ENCODE measurements around the gene TCP1.
A peak's percentile ranks its signal among the peaks of the same experiment; 100 is the strongest.

TCP1 gene

DNA sequence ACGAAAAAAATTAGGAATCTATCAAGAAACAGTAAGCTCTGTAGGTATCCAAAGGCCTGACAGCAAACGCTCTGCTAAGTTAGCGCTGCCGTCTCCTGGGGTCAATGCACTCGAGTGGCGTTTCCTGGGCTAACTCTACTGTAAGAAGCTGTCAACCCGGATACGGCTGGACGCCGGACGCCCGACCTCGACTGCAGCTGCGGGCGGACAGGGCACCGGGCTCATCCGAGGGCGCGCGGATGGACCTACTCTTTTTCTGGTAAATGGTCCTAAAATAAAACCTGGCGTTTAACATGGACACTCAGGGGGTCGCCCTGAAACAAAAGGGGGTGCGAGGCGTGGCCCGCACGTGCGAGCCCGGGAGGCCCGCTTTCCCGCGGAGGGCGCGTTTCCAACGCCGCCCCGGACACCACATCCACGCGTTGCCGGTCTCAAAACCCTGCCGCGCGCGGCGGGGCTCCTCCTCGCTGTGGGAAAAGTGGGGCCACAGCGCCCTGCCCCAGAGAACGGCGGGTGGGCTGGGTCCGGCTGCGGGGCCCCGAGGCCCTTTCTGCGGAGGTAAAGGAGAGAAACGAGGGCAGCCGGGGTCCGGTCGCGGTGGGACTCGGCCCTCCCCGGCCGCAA is 537 bp downstream of the TCP1 start (continued):
- TF ChIP-seq PBX3 (CRISPR knock-in tag; IDR thresholded peaks at IDR 0.05) (no peak), KLF10 (tag by site-specific recombination; IDR thresholded peaks at IDR 0.05) (no peak), ZNF354C (tag by site-specific recombination; IDR thresholded peaks at IDR 0.05; ENCODE audit: borderline replicate concordance, low read depth) (no peak), ZNF701 (tag by site-specific recombination; IDR thresholded peaks at IDR 0.05) (no peak), SP3 (tag by site-specific recombination; IDR thresholded peaks at IDR 0.05) (no peak), KLF1 (tag by site-specific recombination; IDR thresholded peaks at IDR 0.05) (no peak), ZNF792 (tag by site-specific recombination; IDR thresholded peaks at IDR 0.05) (no peak), ZNF600 (tag by site-specific recombination; IDR thresholded peaks at IDR 0.05) (no peak), MEIS1 (CRISPR knock-in tag; IDR thresholded peaks at IDR 0.05; ENCODE audit: borderline replicate concordance) (no peak), ZNF791 (tag by site-specific recombination; IDR thresholded peaks at IDR 0.05) (no peak), ZBTB1 (tag by site-specific recombination; IDR thresholded peaks at IDR 0.05) (no peak), ZIC2 (tag by site-specific recombination; IDR thresholded peaks at IDR 0.05) (peak; percentile 83), ATF2 (tag by site-specific recombination; IDR thresholded peaks at IDR 0.05; ENCODE audit: low read depth) (no peak), ZBTB8A (tag by site-specific recombination; IDR thresholded peaks at IDR 0.05) (peak; percentile 42), ZNF433 (tag by site-specific recombination; IDR thresholded peaks at IDR 0.05; ENCODE audit: low read depth) (no peak), ZNF423 (tag by site-specific recombination; IDR thresholded peaks at IDR 0.05) (no peak), ZNF335 (tag by site-specific recombination; conservative IDR thresholded peaks at IDR 0.05) (no peak; the same call in 1 of the 2 replicates)
- TF ChIP-seq, protein P1, sequence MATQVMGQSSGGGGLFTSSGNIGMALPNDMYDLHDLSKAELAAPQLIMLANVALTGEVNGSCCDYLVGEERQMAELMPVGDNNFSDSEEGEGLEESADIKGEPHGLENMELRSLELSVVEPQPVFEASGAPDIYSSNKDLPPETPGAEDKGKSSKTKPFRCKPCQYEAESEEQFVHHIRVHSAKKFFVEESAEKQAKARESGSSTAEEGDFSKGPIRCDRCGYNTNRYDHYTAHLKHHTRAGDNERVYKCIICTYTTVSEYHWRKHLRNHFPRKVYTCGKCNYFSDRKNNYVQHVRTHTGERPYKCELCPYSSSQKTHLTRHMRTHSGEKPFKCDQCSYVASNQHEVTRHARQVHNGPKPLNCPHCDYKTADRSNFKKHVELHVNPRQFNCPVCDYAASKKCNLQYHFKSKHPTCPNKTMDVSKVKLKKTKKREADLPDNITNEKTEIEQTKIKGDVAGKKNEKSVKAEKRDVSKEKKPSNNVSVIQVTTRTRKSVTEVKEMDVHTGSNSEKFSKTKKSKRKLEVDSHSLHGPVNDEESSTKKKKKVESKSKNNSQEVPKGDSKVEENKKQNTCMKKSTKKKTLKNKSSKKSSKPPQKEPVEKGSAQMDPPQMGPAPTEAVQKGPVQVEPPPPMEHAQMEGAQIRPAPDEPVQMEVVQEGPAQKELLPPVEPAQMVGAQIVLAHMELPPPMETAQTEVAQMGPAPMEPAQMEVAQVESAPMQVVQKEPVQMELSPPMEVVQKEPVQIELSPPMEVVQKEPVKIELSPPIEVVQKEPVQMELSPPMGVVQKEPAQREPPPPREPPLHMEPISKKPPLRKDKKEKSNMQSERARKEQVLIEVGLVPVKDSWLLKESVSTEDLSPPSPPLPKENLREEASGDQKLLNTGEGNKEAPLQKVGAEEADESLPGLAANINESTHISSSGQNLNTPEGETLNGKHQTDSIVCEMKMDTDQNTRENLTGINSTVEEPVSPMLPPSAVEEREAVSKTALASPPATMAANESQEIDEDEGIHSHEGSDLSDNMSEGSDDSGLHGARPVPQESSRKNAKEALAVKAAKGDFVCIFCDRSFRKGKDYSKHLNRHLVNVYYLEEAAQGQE (tag by site-specific recombination; IDR thresholded peaks at IDR 0.05): 0 out of 2 replicates have a peak, but pooled peaks have one; percentile 16
- TF ChIP-seq, protein P2, sequence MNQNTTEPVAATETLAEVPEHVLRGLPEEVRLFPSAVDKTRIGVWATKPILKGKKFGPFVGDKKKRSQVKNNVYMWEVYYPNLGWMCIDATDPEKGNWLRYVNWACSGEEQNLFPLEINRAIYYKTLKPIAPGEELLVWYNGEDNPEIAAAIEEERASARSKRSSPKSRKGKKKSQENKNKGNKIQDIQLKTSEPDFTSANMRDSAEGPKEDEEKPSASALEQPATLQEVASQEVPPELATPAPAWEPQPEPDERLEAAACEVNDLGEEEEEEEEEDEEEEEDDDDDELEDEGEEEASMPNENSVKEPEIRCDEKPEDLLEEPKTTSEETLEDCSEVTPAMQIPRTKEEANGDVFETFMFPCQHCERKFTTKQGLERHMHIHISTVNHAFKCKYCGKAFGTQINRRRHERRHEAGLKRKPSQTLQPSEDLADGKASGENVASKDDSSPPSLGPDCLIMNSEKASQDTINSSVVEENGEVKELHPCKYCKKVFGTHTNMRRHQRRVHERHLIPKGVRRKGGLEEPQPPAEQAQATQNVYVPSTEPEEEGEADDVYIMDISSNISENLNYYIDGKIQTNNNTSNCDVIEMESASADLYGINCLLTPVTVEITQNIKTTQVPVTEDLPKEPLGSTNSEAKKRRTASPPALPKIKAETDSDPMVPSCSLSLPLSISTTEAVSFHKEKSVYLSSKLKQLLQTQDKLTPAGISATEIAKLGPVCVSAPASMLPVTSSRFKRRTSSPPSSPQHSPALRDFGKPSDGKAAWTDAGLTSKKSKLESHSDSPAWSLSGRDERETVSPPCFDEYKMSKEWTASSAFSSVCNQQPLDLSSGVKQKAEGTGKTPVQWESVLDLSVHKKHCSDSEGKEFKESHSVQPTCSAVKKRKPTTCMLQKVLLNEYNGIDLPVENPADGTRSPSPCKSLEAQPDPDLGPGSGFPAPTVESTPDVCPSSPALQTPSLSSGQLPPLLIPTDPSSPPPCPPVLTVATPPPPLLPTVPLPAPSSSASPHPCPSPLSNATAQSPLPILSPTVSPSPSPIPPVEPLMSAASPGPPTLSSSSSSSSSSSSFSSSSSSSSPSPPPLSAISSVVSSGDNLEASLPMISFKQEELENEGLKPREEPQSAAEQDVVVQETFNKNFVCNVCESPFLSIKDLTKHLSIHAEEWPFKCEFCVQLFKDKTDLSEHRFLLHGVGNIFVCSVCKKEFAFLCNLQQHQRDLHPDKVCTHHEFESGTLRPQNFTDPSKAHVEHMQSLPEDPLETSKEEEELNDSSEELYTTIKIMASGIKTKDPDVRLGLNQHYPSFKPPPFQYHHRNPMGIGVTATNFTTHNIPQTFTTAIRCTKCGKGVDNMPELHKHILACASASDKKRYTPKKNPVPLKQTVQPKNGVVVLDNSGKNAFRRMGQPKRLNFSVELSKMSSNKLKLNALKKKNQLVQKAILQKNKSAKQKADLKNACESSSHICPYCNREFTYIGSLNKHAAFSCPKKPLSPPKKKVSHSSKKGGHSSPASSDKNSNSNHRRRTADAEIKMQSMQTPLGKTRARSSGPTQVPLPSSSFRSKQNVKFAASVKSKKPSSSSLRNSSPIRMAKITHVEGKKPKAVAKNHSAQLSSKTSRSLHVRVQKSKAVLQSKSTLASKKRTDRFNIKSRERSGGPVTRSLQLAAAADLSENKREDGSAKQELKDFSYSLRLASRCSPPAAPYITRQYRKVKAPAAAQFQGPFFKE (tag by site-specific recombination; IDR thresholded peaks at IDR 0.05; ENCODE audit: borderline replicate concordance): no peak
- TF ChIP-seq, protein P3, sequence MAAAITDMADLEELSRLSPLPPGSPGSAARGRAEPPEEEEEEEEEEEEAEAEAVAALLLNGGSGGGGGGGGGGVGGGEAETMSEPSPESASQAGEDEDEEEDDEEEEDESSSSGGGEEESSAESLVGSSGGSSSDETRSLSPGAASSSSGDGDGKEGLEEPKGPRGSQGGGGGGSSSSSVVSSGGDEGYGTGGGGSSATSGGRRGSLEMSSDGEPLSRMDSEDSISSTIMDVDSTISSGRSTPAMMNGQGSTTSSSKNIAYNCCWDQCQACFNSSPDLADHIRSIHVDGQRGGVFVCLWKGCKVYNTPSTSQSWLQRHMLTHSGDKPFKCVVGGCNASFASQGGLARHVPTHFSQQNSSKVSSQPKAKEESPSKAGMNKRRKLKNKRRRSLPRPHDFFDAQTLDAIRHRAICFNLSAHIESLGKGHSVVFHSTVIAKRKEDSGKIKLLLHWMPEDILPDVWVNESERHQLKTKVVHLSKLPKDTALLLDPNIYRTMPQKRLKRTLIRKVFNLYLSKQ (tag by site-specific recombination; IDR thresholded peaks at IDR 0.05; ENCODE audit: borderline replicate concordance): no peak
